Keratinocyte (primary cell): Measurements from ENCODE around the gene FAF1.

Experiments
- EZH2 ChIP-seq: IDR thresholded peaks from one replicate; pipeline ENCODE4 v1.6.1; 2012; ENCODE audit warnings: inconsistent platforms, mild to moderate bottlenecking, low read length, moderate library complexity
- TF ChIP-seq, protein P1 (sequence below), 3 experiments: IDR thresholded peaks in 1 of 3; conservative IDR thresholded peaks in 1 of 3; optimal IDR thresholded peaks in 1 of 3; 2 replicates in 2 of 3; 3 replicates in 1 of 3; pipeline versions ENCODE3 to v1.5.1; 2011; ENCODE audit warnings: low read length in 3 of 3, mild to moderate bottlenecking in 3 of 3, moderate library complexity in 2 of 3, control low read depth in 1 of 3, inconsistent platforms in 1 of 3; ENCODE audit not compliant: insufficient read depth in 2 of 3; ENCODE audit errors: extremely low read depth in 1 of 3

DNA sequence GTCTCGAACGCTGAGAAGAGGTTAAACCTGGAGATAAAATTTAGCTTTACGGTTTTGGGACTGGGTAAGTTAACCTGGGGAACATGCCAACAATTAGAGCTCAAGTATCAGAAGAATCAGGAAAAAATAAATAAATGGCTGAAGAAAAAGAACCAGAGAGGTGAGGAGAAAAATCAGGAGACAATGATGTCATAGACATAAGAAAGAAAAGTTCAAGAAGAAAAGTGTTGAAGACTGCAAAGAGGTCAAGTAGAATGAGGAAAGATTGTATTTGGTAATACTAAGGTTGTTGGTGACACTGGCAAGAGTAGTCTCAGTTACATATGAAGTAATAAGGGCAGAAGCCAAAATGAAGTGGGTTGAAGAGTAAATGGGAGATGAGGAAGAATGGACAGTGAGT lies 36.0 kb upstream of the FAF1 start:
- TF ChIP-seq, protein P1, sequence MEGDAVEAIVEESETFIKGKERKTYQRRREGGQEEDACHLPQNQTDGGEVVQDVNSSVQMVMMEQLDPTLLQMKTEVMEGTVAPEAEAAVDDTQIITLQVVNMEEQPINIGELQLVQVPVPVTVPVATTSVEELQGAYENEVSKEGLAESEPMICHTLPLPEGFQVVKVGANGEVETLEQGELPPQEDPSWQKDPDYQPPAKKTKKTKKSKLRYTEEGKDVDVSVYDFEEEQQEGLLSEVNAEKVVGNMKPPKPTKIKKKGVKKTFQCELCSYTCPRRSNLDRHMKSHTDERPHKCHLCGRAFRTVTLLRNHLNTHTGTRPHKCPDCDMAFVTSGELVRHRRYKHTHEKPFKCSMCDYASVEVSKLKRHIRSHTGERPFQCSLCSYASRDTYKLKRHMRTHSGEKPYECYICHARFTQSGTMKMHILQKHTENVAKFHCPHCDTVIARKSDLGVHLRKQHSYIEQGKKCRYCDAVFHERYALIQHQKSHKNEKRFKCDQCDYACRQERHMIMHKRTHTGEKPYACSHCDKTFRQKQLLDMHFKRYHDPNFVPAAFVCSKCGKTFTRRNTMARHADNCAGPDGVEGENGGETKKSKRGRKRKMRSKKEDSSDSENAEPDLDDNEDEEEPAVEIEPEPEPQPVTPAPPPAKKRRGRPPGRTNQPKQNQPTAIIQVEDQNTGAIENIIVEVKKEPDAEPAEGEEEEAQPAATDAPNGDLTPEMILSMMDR (optimal IDR thresholded peaks at IDR 0.05 in 1 of 3, IDR thresholded peaks at IDR 0.05 in 1 of 3, conservative IDR thresholded peaks at IDR 0.05 in 1 of 3; ENCODE audit: extremely low read depth in 1 of 3, insufficient read depth in 2 of 3, low read length in 3 of 3), result no peak
- TF ChIP-seq EZH2, result no peak
